Measurements from ENCODE around the gene INIP.

INIP gene

DNA sequence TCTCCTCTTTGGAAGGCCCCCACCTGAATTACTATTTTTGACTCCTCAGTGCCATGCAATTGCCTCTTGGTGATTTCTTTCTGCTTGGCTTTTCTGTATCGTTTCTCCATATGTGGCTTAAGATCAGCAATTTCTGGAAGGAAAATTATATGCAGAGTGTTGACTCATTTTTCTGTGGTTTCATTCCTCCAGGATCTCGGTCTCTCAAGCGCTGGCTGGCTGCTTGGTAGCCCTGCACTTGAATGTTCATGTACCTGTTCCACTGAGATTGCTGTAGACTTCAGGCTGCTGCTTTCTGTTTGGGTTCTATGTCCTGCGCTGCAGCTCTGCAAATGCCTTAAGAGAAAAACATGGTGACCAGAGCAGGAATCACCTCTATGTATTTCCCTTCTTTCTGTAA is 77.6 kb downstream of the INIP start:
- TF ChIP-seq CEBPB (IDR thresholded peaks at IDR 0.05) (no peak), CREB1 (IDR thresholded peaks at IDR 0.05; ENCODE audit: low read depth) (no peak)

Measured in Ishikawa (cell line).